ENCODE measurements around the gene NXT1. TPM values are rescaled to one million over a fixed set of nuclear protein-coding genes. Genes with fewer than 3 reads are reported as not detected.

The NXT1 gene
- total RNA-seq, 2 donors from 2014 or later, result 39.2 to 59.8 TPM

- H3K36me3 ChIP-seq, result no peaks in the 10 kb centered on the region
- no peak for TF ChIP-seq POLR2AphosphoS5 (IDR thresholded peaks at IDR 0.05)
- no peak for TF ChIP-seq POLR2A (IDR thresholded peaks at IDR 0.05)
- TF ChIP-seq CTCF (IDR thresholded peaks at IDR 0.05), result no peak
- intact Hi-C loops (cut with DNase I), result loop anchor here (5.0 to 10.0 kb wide), 4 partner anchors 61 to 1634 kb away; partner anchors contain the start of genes APMAP, CST9 and NAPB
- DNase-seq (ENCODE audit: low spot score), result no peak
- 4% methylated on average over 8 of the region's 8 CpGs for WGBS
- peak overlapping the region; percentile 97 to 98 for H3K27ac ChIP-seq
- H3K4me1 ChIP-seq (replicated peaks), result peaks cover 8% of the 10 kb centered on the region
- H3K4me3 ChIP-seq, result peak overlapping the region; percentile 78 to 91
- no peaks in the 10 kb centered on the region for H3K27me3 ChIP-seq (replicated peaks; ENCODE audit: insufficient read depth)
- H3K9me3 ChIP-seq, result no peaks in the 10 kb centered on the region
Measured at GRCh38 chr20:23361119-23361475, 10.5 kb downstream of the NXT1 start.

GRCh38 chr20:23361476-23362391 is 11.1 kb downstream of the NXT1 start, which contains the start of gene GZF1:
TSS of gene GZF1 (plus strand) at chr20:23362182. CDS start at chr20:23364384, 2,202 bp downstream.
- Histone ChIP-seq H3K4me3 (peak within 1 kb of the TSS; percentile 78 to 91), H3K27ac (peak within 1 kb of the TSS; percentile 97 to 98), H3K36me3 (no peaks in the 10 kb centered on the region), H3K4me1 (replicated peaks) (peaks cover 8% of the 10 kb centered on the region), H3K9me3 (no peaks in the 10 kb centered on the region), H3K27me3 (replicated peaks; ENCODE audit: insufficient read depth) (no peaks in the 10 kb centered on the region)
- DNase-seq (ENCODE audit: low spot score), result peak; percentile 98
- intact Hi-C loops (cut with DNase I), result loop anchor here (5.0 to 10.0 kb wide), 4 partner anchors 61 to 1633 kb away; partner anchors contain the start of genes APMAP, CST9 and NAPB
- WGBS, result 1% methylated on average over 68 of the region's 114 CpGs
- peak; percentile 94 for TF ChIP-seq POLR2A (IDR thresholded peaks at IDR 0.05)
- TF ChIP-seq POLR2AphosphoS5 (IDR thresholded peaks at IDR 0.05), result peak; percentile 99
- peak in 2 of 4 experiments; percentile 58 to 77 for TF ChIP-seq CTCF (IDR thresholded peaks at IDR 0.05)

- TF ChIP-seq CTCF (IDR thresholded peaks at IDR 0.05) (no peak), POLR2A (IDR thresholded peaks at IDR 0.05) (no peak), POLR2AphosphoS5 (IDR thresholded peaks at IDR 0.05) (no peak)
- H3K36me3 ChIP-seq, result no peaks in the 10 kb centered on the region
- no peaks in the 10 kb centered on the region for H3K9me3 ChIP-seq
- DNase-seq (ENCODE audit: low spot score), result peak; percentile 28
- no peaks in the 10 kb centered on the region for H3K27me3 ChIP-seq (replicated peaks; ENCODE audit: insufficient read depth)
- peak overlapping the region; percentile 89 to 98 for H3K27ac ChIP-seq
- intact Hi-C loops (cut with DNase I), result loop anchor here (5.0 to 10.0 kb wide), 4 partner anchors 60 to 1632 kb away; partner anchors contain the start of genes APMAP, CST9 and NAPB
- H3K4me3 ChIP-seq, result peak overlapping the region; percentile 78 to 91
- whole genome bisulfite sequencing, result 3% methylated on average over 48 of the region's 50 CpGs
- peaks cover 8% of the 10 kb centered on the region for H3K4me1 ChIP-seq (replicated peaks)
Measured at GRCh38 chr20:23362392-23363256, 12.0 kb downstream of the NXT1 start.

- no peak for DNase-seq (ENCODE audit: low spot score)
- H3K27ac ChIP-seq, result no peak overlapping the region
- H3K36me3 ChIP-seq, result no peaks in the 10 kb centered on the region
- 58% methylated on average over 4 of the region's 4 CpGs for WGBS
- H3K27me3 ChIP-seq (replicated peaks; ENCODE audit: insufficient read depth), result no peaks in the 10 kb centered on the region
- no peak for TF ChIP-seq POLR2A (IDR thresholded peaks at IDR 0.05)
- TF ChIP-seq CTCF (IDR thresholded peaks at IDR 0.05), result no peak
- TF ChIP-seq POLR2AphosphoS5 (IDR thresholded peaks at IDR 0.05), result no peak
- intact Hi-C loops (cut with DNase I), result loop anchor here (5.0 to 10.0 kb wide), 4 partner anchors 59 to 1632 kb away; partner anchors contain the start of genes APMAP, CST9 and NAPB
- H3K4me3 ChIP-seq, result peak overlapping the region in 1 of 2 donors; percentile 91
- H3K9me3 ChIP-seq, result no peaks in the 10 kb centered on the region
- H3K4me1 ChIP-seq (replicated peaks), result peaks cover 8% of the 10 kb centered on the region
Measured at GRCh38 chr20:23363257-23363649, 12.7 kb downstream of the NXT1 start.
